ENCODE data around the gene FRY. TPM values are rescaled to one million over a fixed set of nuclear protein-coding genes. Genes with fewer than 3 reads are reported as not detected.

FRY gene
- total and polyA plus RNA-seq, 2 donors (not counting 1 experiment from before 2014, with no cell fraction given): 2.3 to 6.3 TPM

- no peaks in the 10 kb centered on the region for H3K27me3 Mint-ChIP-seq
- Histone ChIP-seq H2AFZ (ENCODE audit: insufficient read depth, low read depth, low read length, poor library complexity, severe bottlenecking) (no peak overlapping the region), H3K4me1 (ENCODE audit: control insufficient read depth in 2 of 2, insufficient read depth in 2 of 2, low read length in 2 of 2) (peaks cover 3 to 4% of the 10 kb centered on the region in 2 donors), H3K27me3 (replicated peaks in 1 of 4; ENCODE audit: control extremely low read depth in 1 of 4, control insufficient read depth in 3 of 4, insufficient read depth in 4 of 4, low read length in 3 of 4) (no peaks in the 10 kb centered on the region), H3K9ac (ENCODE audit: low read length) (no peak overlapping the region), H3K4me2 (replicated peaks; ENCODE audit: low read depth, low read length, poor library complexity, severe bottlenecking) (no peak overlapping the region), H3K36me3 (replicated peaks in 1 of 2; ENCODE audit: control extremely low read depth in 1 of 2, control insufficient read depth in 1 of 2, extremely low read depth in 1 of 2, insufficient read depth in 2 of 2, low read length in 1 of 2) (peaks cover 0 to 2% of the 10 kb centered on the region in 2 experiments), H3K4me3 (ENCODE audit: control extremely low read depth in 1 of 5, extremely low read depth in 1 of 5, insufficient read depth in 1 of 5, low read depth in 2 of 5, low read length in 4 of 5) (no peak overlapping the region), H3K79me2 (ENCODE audit: control insufficient read depth, insufficient read depth, low read length) (no peaks in the 10 kb centered on the region), H4K20me1 (ENCODE audit: control insufficient read depth, insufficient read depth, low read length, poor library complexity, severe bottlenecking) (no peaks in the 10 kb centered on the region), H3K27ac (ENCODE audit: low read length in 2 of 2) (no peak overlapping the region), H3K9me3 (ENCODE audit: control extremely low read depth in 1 of 3, control insufficient read depth in 2 of 3, insufficient read depth in 1 of 3, low read length in 2 of 3) (no peaks in the 10 kb centered on the region)
- no peak overlapping the region for H3K27ac Mint-ChIP-seq
- H3K9me3 Mint-ChIP-seq (ENCODE audit: insufficient read depth): no peaks in the 10 kb centered on the region
- DNase-seq: no peak
- no peak for ATAC-seq (ENCODE audit: low read depth)
- H3K4me3 Mint-ChIP-seq: no peak overlapping the region
- WGBS (ENCODE audit: insufficient coverage): no CpG with 5 or more reads among the region's 3 CpGs
- POLR2A ChIA-PET: interaction anchor here (0.8 kb wide), 1 partner anchor 73 kb away, joined by 7 read pairs; no protein-coding TSS in a partner anchor
- TF ChIP-seq CTCF (IDR thresholded peaks at IDR 0.05) (no peak), EZH2 (IDR thresholded peaks at IDR 0.05; ENCODE audit: borderline replicate concordance, insufficient read depth, low read depth, low read length, poor library complexity, severe bottlenecking) (no peak)
- peaks cover 28% of the 10 kb centered on the region for H3K4me1 Mint-ChIP-seq
- intact Hi-C loops (cut with micrococcal nuclease): no loop called here
- CTCF ChIA-PET: no interaction called here
Observed at GRCh38 chr13:32040052-32040642, 8.6 kb downstream of the FRY start.

- Histone ChIP-seq H3K9me3 (ENCODE audit: control extremely low read depth in 1 of 3, control insufficient read depth in 2 of 3, insufficient read depth in 1 of 3, low read length in 2 of 3) (no peaks in the 10 kb centered on the region), H3K4me3 (ENCODE audit: control extremely low read depth in 1 of 5, extremely low read depth in 1 of 5, insufficient read depth in 1 of 5, low read depth in 2 of 5, low read length in 4 of 5) (no peak overlapping the region), H3K36me3 (replicated peaks in 1 of 2; ENCODE audit: control extremely low read depth in 1 of 2, control insufficient read depth in 1 of 2, extremely low read depth in 1 of 2, insufficient read depth in 2 of 2, low read length in 1 of 2) (peaks cover 0 to 2% of the 10 kb centered on the region in 2 experiments), H2AFZ (ENCODE audit: insufficient read depth, low read depth, low read length, poor library complexity, severe bottlenecking) (no peak overlapping the region), H3K9ac (ENCODE audit: low read length) (no peak overlapping the region), H3K27ac (ENCODE audit: low read length in 2 of 2) (no peak overlapping the region), H3K27me3 (replicated peaks in 1 of 4; ENCODE audit: control extremely low read depth in 1 of 4, control insufficient read depth in 3 of 4, insufficient read depth in 4 of 4, low read length in 3 of 4) (no peaks in the 10 kb centered on the region), H3K79me2 (ENCODE audit: control insufficient read depth, insufficient read depth, low read length) (no peaks in the 10 kb centered on the region), H3K4me1 (ENCODE audit: control insufficient read depth in 2 of 2, insufficient read depth in 2 of 2, low read length in 2 of 2) (peaks cover 3 to 4% of the 10 kb centered on the region in 2 donors), H3K4me2 (replicated peaks; ENCODE audit: low read depth, low read length, poor library complexity, severe bottlenecking) (no peak overlapping the region), H4K20me1 (ENCODE audit: control insufficient read depth, insufficient read depth, low read length, poor library complexity, severe bottlenecking) (no peaks in the 10 kb centered on the region)
- no CpG with 5 or more reads among the region's 3 CpGs for WGBS (ENCODE audit: insufficient coverage)
- no peak overlapping the region for H3K4me3 Mint-ChIP-seq
- no peaks in the 10 kb centered on the region for H3K9me3 Mint-ChIP-seq (ENCODE audit: insufficient read depth)
- intact Hi-C loops (cut with micrococcal nuclease): no loop called here
- no peak for ATAC-seq (ENCODE audit: low read depth)
- H3K4me1 Mint-ChIP-seq: peaks cover 29% of the 10 kb centered on the region
- POLR2A ChIA-PET: interaction anchor here (0.6 to 0.8 kb wide), 2 partner anchors 74 to 1304 kb away, joined by 3 to 7 read pairs; no protein-coding TSS in a partner anchor
- CTCF ChIA-PET: no interaction called here
- no peak overlapping the region for H3K27ac Mint-ChIP-seq
- no peak for DNase-seq
- H3K27me3 Mint-ChIP-seq: no peaks in the 10 kb centered on the region
- TF ChIP-seq CTCF (IDR thresholded peaks at IDR 0.05): no peak
Observed at GRCh38 chr13:32040689-32041088, 9.1 kb downstream of the FRY start.

Measured in B cell (primary cell).